Stimulated activated naive CD8-positive, alpha-beta T cell treated with anti-CD3 and anti-CD28 coated beads, Interleukin-15, amount 100 ng/mL, for 72 hours (primary cell): Measurements from ENCODE around the gene ECHS1.

ENCODE experiments used
- ATAC-seq: fragments of 150-1000 bp; cut with Tn5 transposase; 2 replicates; pipeline ENCODE4 v1.10.0; 2021; ENCODE audit warnings: mild to moderate bottlenecking, moderate library complexity
- DNase-seq, 2 donors: peaks; one replicate each; pipeline ENCODE4 v3.0.0; 2021 to 2022
- H3K27ac Mint-ChIP-seq, 2 donors: one replicate each; pipeline ENCODE4 v1.8.0; 2022; ENCODE audit warnings: mild to moderate bottlenecking in 2 of 2, mixed read lengths in 2 of 2, moderate library complexity in 2 of 2
- H3K27me3 Mint-ChIP-seq: one replicate; pipeline ENCODE4 v1.8.0; 2022; ENCODE audit warnings: mixed read lengths
- H3K4me1 Mint-ChIP-seq: one replicate; pipeline ENCODE4 v1.8.0; 2022; ENCODE audit warnings: mild to moderate bottlenecking, mixed read lengths
- H3K4me3 Mint-ChIP-seq, 2 donors: one replicate each; pipeline ENCODE4 v1.8.0; 2022; ENCODE audit warnings: mild to moderate bottlenecking in 2 of 2, mixed read lengths in 2 of 2, moderate library complexity in 1 of 2
- H3K9me3 Mint-ChIP-seq, 2 donors: one replicate each; pipeline ENCODE4 v1.8.0; 2022; ENCODE audit warnings: mixed read lengths in 2 of 2

The ECHS1 gene

DNA sequence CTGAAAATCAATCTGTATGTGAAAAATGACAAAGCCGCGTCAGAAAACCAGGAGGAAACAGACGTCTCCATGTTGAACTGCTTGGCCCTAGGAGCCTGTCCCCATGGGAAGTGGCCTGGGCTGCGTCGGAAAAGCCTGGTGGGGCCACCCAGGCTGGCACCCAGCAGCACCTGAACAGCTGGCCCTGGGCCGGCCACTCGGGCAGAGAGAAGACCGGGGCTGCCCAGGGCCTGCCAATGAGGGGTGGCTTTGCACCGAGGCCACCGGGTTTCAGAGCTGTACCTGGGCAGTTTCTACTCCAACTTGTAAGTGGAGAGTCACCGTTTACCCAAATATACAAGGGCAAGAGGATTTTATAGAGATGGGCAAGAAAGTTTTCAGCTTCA is 14.2 kb downstream of the ECHS1 start:
- Mint-ChIP-seq H3K4me3 (no peak overlapping the region), H3K27ac (no peak overlapping the region), H3K4me1 (peaks cover 22% of the 10 kb centered on the region), H3K27me3 (no peaks in the 10 kb centered on the region), H3K9me3 (no peaks in the 10 kb centered on the region)
- DNase-seq (no peak), ATAC-seq (no peak)

DNA sequence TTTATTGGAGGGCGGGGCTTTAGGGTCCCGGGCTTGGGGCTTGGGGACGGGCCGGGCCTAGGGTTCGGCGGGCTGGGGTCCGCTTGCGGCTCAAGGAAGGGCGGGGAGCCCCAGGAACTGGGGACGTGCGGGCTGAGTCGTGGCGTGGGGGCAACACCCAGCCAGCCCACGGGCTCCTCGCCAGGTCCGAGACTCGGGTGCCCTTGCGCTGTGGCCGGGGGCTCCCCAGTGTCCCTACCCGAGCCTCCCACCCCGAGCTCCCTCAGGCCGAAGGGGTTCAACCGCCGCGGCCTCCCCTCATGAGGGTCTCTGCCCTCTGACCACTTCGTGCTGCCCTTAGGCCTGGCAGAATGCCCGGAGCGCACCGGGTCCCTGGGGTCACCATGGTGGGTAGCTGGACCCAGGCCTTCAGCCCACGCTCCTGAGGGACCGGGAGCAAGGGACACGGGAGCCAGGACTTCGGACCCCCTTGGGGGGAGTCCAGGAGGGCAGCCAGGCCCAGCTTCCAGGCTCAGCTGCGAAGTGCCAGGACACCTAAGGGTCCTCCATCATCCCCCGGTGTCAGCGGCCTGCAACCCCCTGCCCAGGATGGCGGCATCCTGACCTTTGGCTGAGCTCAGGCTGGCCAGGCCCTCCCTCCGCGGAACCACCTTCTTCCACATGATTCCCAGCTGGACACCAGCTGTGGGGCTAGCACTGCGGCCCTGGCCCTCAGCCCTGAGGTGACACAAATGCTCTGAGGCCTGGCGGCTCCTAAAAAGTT is 14.8 kb downstream of the ECHS1 start:
- peak; percentile 8 for ATAC-seq
- no peaks in the 10 kb centered on the region for H3K27me3 Mint-ChIP-seq

DNA sequence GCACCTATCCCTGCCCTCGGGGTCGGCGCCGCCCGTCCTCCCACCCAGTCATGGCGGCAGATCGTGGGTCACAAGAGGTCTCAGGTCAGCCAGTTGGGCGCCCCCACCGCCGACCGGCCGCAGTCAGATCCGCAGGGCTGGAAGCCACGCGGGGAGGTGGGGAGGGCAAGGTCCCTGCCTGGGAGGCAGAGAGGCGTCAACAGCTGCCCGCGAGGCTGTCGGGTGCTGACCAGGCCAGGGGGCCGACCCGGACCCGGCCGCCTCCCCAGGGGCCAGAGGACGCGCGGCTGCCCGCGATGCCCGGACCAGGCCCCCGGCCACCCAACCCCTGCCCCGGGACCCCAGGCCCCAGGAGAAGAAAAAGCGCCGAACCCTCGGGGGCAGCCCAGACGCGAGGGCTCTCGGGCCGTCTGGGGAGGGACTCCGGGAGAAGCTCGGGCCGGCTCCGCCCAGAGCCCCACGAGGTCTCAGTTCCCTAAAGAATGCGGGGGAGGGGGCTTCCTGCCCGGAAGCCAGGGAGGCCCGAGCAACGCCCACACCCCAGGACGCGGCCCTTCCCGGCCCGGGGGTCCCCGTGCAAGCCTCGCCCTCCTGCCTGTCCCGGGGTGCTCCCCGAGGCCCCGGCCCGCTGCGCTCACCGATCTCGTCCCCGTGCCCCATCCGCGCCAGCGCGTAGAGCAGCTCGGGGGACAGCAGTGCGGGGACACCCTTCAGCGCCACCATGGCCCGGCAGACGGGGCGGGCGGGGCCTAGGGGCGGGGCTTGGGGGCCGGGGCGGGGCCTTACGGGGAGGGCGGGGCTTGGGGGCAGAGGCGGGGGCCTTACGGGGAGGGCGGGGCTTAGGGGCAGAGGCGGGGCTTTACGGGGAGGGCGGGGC is 15.6 kb downstream of the ECHS1 start, which contains the start of gene FUOM:
FUOM (minus strand) TSS at position 735 of the 877 bp plus-strand sequence; CDS start at position 723, 12 bp downstream.
- peak; percentile 83 to 84 for DNase-seq
- Mint-ChIP-seq H3K27ac (peak within 1 kb of the TSS; percentile 33 to 88), H3K4me3 (peak within 1 kb of the TSS; percentile 77 to 84), H3K9me3 (no peaks in the 10 kb centered on the region), H3K27me3 (no peaks in the 10 kb centered on the region), H3K4me1 (peaks cover 22% of the 10 kb centered on the region)
- ATAC-seq = peak; percentile 89

More for the DNA sequence above, 14.8 kb downstream of the ECHS1 start:
- H3K4me3 Mint-ChIP-seq = no peak overlapping the region
- DNase-seq = no peak
- no peaks in the 10 kb centered on the region for H3K9me3 Mint-ChIP-seq
- no peak overlapping the region for H3K27ac Mint-ChIP-seq
- peaks cover 22% of the 10 kb centered on the region for H3K4me1 Mint-ChIP-seq

DNA sequence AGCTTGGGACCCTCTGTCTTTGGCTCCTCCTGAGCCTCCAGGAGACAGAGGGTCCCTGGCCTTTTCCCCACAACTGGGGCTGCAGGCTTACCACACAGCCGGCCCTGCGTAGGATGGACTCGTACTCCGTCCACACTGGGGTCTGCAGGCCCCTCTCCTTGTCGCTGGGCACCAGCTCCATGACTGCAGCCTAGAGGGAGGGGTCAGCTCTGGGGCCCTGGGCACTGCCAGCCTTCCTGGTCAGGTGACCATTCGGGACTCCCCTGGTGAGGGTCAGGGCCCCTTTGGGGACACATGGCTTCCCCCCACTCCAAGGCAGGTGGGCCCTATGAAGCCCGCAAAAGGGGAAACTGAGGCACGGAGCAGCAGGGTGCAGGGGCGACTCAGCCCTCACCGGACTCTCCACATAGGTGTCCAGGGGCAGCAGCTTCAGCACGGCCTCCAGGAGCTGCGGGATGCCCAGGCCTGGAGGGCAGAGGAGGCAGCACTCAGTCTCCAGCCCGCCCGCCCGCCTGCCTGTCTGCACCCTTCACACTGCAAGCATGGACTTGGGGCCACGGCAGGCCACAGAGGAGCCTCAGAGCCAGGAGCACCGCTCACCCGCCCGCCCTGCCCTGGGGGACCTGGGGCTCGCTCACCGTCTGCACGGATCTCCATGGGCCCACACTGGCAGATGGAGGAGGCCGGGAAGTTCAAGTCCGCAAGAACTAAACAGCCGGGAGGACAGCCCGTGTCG is 16.4 kb downstream of the ECHS1 start:
- no peaks in the 10 kb centered on the region for H3K27me3 Mint-ChIP-seq
- H3K4me1 Mint-ChIP-seq = peaks cover 17% of the 10 kb centered on the region
- ATAC-seq (peak; percentile 3), DNase-seq (no peak)
- no peak overlapping the region for H3K27ac Mint-ChIP-seq
- H3K4me3 Mint-ChIP-seq = peak overlapping the region; percentile 77 to 84
- H3K9me3 Mint-ChIP-seq = no peaks in the 10 kb centered on the region

DNA sequence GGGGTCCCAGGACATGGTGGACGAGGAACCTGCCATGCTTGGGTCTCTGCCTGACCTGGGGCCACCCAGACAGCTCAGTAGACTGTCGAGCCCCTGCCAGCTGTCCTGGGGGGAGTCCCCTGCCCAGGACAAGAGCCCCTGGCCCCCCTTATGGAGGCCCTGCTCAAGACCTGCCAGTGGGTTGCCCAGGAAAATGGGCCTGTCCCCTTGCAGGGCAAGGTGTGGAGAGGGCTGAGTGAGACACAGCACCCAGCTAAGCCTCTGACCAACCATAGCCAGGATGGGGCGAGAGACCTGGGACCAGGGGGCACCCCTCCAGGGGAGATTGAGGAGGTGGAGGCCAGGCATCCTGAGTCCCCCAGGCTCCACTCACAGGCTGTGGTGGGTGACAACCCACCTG is 17.2 kb downstream of the ECHS1 start:
- Mint-ChIP-seq H3K4me3 (peak overlapping the region; percentile 72 to 80), H3K4me1 (peaks cover 10% of the 10 kb centered on the region), H3K9me3 (no peaks in the 10 kb centered on the region), H3K27ac (no peak overlapping the region), H3K27me3 (no peaks in the 10 kb centered on the region)
- DNase-seq (no peak), ATAC-seq (no peak)

DNA sequence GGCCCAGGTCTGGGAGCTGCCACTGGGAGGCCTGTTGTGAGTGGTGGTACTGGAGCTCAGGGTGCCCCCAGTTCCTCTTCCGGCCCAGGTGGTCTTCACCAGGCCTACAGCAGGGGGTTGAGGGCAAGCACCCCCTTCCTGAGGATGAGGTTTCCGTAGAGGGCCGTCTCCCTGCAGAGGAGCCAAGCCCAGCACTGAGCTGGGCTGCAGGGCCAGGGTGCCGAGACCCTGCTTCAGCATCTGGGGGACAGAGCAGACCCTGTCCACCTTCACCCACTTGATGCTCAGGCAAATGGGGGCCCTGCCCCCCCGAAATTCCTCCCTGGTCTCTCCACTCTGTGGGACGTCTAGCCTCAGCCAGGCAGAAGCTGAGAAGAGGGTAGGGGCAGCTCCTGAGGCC is 17.9 kb downstream of the ECHS1 start:
- DNase-seq (no peak), ATAC-seq (no peak)
- Mint-ChIP-seq H3K27ac (no peak overlapping the region), H3K27me3 (no peaks in the 10 kb centered on the region), H3K9me3 (no peaks in the 10 kb centered on the region), H3K4me1 (peaks cover 10% of the 10 kb centered on the region), H3K4me3 (no peak overlapping the region)

DNA sequence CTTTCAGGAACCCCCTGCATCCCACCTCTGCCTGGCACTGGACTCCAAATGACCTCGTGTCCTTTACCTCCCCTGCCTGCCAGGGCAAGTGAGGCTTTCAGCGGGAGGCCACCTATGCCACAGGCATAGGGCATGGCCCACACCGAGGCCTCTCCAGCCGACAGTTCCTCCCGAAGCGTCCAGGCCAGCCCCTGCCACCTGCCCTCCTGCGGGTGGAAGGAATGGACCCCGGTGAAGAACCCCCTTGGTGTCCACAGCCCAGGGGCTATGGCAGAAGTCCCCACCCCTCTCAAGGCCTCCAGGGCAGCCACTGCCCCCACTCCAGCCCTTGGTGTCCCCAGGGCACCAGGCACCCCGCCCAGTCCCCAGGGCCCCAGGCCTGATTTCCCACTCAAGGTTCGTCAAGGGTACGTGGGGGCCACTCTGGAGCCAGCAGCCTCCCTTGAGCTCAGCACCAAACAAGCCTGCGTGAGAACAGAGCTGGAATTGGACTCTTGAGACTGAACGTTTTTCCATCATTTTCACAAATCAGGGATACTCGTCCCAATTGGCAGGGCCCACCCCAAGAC is 18.4 kb downstream of the ECHS1 start:
- no peak for ATAC-seq
- Mint-ChIP-seq H3K27ac (no peak overlapping the region), H3K4me1 (peaks cover 10% of the 10 kb centered on the region), H3K4me3 (no peak overlapping the region), H3K27me3 (no peaks in the 10 kb centered on the region), H3K9me3 (no peaks in the 10 kb centered on the region)
- no peak for DNase-seq

DNA sequence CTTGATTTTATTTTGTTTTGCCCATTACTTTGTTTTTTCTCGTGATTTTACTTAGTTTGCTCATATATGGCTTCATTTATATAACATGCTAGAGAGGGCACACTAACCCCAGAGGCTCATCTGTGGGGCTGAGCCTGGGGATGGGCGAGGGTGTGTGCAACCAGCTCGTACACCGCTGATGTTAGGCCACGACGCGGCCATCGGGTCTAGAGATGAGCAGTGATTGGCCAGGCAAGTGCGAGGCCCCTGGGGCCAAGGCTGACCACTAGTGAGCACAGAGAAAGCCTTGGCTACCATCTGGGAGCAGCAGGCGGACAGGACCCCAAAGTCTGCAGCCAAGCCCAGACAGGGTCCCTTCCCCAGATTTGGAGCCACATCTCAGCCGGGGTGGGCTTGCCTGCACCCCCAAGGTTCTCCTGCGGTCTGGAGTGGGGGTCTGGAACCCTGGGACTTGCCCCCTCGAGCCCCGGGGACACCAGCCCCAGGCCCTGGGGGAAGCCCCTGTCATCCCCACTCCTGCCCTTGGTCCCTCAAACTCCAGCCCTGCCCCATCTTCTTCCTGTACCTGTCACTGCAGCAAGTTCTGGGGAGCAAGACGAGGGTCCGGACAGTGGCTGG is 19.1 kb downstream of the ECHS1 start:
- H3K27me3 Mint-ChIP-seq = peaks cover 5% of the 10 kb centered on the region
- H3K27ac Mint-ChIP-seq = no peak overlapping the region
- peaks cover 10% of the 10 kb centered on the region for H3K4me1 Mint-ChIP-seq
- no peak for DNase-seq
- no peaks in the 10 kb centered on the region for H3K9me3 Mint-ChIP-seq
- H3K4me3 Mint-ChIP-seq = no peak overlapping the region
- no peak for ATAC-seq

DNA sequence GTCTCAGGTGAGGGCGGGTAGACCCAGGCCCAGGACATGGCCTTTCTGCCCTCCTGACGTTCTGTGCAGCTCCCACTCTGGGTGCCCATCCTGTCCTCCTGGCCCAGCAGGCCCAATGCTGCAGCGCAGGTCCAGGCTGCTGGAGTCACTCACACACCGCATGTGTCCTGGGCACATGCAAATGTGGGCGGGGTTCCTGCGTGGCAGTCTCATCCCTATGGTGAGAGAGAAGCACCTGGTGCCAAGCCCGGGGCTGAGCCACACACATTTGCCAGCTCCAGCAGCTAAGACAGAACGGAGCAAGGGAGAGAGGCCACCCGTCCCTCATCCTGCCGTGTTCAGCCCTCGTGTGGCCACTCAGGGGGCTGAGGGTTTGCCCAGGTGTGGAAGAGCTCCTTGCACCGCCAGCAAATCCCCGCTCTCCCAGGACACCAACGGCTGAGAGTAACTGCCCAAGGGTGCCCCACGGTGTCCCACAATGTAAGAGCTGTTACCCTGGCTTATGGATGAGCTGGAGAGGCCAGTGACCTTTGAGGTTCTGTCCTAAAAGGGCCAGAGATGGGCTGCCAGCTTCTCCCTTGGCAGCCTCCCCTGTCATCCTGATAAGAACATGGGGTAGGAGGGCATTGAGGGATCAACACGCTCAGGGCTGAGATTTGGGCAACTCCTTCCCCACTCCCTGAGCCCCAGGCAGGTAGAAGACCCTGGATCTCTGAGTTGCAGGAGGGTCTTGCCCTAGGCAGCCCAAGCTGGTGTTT is 19.8 kb downstream of the ECHS1 start:
- DNase-seq (no peak), ATAC-seq (no peak)
- Mint-ChIP-seq H3K9me3 (no peaks in the 10 kb centered on the region), H3K27me3 (peaks cover 9% of the 10 kb centered on the region), H3K27ac (no peak overlapping the region), H3K4me1 (peaks cover 10% of the 10 kb centered on the region), H3K4me3 (no peak overlapping the region)

DNA sequence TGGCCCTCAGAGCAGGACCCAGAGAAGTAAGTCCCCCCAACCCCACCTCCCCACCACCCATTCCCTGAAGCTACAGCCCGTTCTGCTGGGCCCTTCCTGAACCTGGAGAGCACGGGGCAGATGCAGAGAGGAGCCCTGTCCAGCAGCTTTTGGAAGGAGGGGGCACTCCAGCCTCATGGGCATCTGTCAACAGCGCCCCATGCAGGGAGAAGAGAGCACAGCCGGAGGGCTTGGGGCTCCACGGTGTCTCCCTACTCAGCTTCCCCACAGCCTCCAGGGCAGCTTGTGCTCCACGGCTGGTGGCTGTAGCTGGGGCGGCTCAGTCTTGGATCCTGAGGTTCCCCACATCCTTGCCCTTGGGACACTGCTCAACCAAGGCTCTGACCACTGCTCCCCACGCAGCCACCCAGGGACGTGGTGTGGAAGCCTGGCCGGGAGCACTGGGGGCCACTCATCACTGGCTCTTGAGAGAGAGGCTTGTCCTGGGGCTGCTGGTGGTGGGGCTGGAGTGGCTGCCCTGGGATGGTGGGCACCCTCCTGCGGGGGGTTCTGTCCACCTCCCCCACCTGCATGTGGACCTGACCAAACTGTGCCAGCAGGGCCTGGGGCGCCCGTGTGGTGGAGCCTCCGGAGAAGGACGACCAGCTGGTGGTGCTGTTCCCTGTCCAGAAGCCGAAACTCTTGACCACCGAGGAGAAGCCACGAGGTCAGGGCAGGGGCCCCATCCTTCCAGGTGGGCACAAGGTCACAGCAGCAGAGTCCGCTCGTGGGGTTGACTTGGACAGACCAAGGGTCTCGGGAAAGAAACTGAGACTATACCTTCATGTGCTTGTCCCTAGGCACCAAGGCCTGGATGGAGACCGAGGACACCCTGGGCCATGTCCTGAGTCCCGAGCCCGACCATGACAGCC is 21.5 kb downstream of the ECHS1 start:
- no peak for DNase-seq
- Mint-ChIP-seq H3K9me3 (no peaks in the 10 kb centered on the region), H3K4me3 (no peak overlapping the region), H3K27ac (no peak overlapping the region), H3K4me1 (peaks cover 10% of the 10 kb centered on the region), H3K27me3 (peaks cover 12% of the 10 kb centered on the region)
- no peak for ATAC-seq

DNA sequence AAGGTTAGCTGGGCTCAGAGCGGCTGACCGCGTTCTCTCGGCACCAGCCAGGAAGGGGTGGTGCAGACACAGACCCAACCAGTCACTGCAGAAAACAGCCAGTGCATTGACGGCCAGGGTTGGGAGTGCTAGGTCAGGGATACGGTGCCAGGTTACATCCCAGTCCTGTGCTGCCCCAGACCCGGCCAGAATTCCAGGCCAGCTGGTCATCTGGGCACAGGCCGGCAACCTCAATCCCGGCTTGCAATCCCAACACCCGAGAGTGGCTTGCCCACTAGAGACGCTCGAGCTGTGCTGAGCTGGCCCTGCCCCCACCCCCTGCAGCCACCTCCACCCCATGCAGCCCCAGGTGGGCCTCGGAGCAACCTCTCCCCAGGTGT is 22.2 kb downstream of the ECHS1 start:
- Mint-ChIP-seq H3K27ac (peak overlapping the region in 1 of 2 donors; percentile 48), H3K9me3 (no peaks in the 10 kb centered on the region)

DNA sequence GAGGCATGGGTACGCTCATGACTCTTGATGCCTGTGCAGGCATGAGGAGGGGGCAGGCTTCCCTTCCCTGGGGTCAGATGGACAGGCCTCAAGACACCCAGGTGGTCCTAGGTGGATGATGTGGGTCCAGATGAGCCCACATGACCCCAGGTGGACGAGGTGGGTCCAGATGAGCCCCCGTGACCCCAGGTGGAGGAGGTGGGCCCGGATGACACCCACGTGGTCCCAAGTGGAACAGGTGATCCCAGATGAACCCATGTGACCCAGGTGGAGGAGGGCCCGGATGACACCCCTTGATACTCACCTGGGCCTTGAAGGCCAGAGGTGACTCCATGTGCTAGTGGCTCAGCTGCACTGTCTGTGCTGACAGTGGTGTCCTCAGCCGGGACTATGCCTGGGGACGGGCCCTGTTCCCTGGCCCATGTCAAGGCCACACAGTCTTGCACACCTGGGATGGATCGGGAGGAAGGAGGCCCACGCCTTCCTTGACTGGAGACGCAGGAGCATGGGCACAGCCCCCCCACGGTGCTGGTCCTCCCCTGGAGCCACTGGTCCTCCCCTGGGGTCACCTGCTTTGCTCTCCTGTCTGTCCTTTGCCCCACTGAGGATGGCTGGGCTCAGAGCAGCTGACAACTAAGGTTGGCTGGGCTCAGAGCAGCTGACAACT is 22.7 kb downstream of the ECHS1 start:
- Mint-ChIP-seq H3K9me3 (no peaks in the 10 kb centered on the region), H3K27me3 (peaks cover 25% of the 10 kb centered on the region), H3K4me3 (no peak overlapping the region), H3K27ac (peak overlapping the region in 1 of 2 donors; percentile 48), H3K4me1 (no peaks in the 10 kb centered on the region)
- DNase-seq (no peak), ATAC-seq (no peak)

More for the DNA sequence above, 22.2 kb downstream of the ECHS1 start:
- H3K4me3 Mint-ChIP-seq = no peak overlapping the region
- H3K27me3 Mint-ChIP-seq = peaks cover 19% of the 10 kb centered on the region
- ATAC-seq (no peak), DNase-seq (no peak)
- H3K4me1 Mint-ChIP-seq = peaks cover 4% of the 10 kb centered on the region

DNA sequence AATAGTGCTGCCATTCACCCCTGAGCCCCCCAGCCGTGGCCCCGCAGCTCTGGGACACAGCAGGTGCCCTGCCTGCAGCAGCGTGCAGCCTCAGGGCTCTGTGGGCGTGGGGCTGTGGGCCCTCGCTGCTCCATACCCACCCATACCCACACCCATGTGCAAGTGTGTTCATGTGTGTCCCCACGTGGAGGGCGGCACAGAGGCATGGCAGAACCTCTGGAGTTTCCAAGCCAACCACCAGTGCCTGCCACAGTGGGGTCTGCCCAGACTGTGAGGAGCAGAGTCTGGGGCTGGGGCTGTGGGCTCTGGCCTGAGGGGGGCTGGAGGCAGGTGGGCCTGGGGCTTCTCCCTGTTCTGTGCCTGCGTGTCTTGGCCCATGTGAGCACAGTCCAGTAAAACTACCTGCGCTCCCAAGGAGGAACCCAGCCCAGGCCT is 23.6 kb downstream of the ECHS1 start:
- no peak overlapping the region for H3K27ac Mint-ChIP-seq
- H3K4me3 Mint-ChIP-seq = no peak overlapping the region
- DNase-seq = no peak
- no peak for ATAC-seq
- no peaks in the 10 kb centered on the region for H3K9me3 Mint-ChIP-seq
- H3K4me1 Mint-ChIP-seq = no peaks in the 10 kb centered on the region
- H3K27me3 Mint-ChIP-seq = peaks cover 33% of the 10 kb centered on the region
